ENCODE results near the gene IRF3.

The IRF3 gene

DNA sequence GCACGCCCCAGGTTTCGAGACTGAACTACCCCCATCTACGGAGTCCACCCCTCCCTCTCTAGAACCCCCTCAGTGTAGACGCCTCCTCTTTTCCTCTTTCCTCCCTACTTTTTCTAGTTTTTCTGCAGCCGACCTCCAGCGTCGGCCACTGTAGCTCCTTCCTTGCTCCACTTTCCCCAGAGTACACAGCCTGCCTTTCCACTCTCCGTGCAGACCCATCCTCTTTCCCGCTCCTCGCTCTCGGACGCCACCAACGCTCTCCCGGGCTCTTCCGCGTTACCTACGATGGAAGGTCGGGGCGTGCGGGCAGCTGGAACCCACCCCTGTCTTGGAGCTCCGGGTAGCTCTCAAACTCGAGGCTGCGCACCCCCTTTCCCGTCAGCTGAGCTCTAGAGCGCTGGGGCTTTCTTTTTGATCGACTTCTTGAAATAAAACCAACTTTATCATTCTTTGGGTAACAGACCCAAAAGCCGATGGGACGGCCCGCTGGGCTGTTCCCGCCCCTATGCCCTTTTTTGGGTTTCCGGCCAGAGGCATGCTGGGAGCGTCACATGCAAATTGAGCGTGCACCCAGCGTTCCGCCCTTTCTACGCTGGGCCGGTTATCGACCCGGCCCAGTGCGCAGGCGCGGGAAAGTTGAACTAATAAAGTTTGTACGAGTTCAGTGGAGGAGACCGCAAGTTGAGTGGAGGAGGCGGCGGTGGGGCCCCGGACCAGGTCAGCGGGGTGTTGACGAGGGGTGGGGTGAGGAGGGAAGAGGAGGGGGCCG lies at the start of gene IRF3, which contains the start of gene BCL2L12:
Gene IRF3, minus strand, starts transcription at position 507 of the 769 bp plus-strand sequence. CDS start 1,019 bp downstream, outside the sequence.
Gene BCL2L12, plus strand, starts transcription at position 583 of the 769 bp plus-strand sequence. CDS start 760 bp downstream, outside the sequence.
- DNase-seq, result peak; percentile 96

- DNase-seq, result no peak
Observed at GRCh38 chr19:49713236-49713845, 47.7 kb upstream of the IRF3 start.

- no peak for DNase-seq
Observed at GRCh38 chr19:49712397-49712859, 46.8 kb upstream of the IRF3 start.

GRCh38 chr19:49710372-49710951 lies 44.8 kb upstream of the IRF3 start:
- DNase-seq, result no peak

- DNase-seq, result no peak
Observed at GRCh38 chr19:49705919-49706318, 40.3 kb upstream of the IRF3 start.

GRCh38 chr19:49704888-49705642 lies 39.4 kb upstream of the IRF3 start:
- DNase-seq, result no peak

- no peak for DNase-seq
Observed at GRCh38 chr19:49701271-49701786, 35.7 kb upstream of the IRF3 start.

- no peak for DNase-seq
Observed at GRCh38 chr19:49700563-49700962, 34.9 kb upstream of the IRF3 start.

GRCh38 chr19:49699364-49699763 lies 33.7 kb upstream of the IRF3 start:
- DNase-seq, result no peak

DNA sequence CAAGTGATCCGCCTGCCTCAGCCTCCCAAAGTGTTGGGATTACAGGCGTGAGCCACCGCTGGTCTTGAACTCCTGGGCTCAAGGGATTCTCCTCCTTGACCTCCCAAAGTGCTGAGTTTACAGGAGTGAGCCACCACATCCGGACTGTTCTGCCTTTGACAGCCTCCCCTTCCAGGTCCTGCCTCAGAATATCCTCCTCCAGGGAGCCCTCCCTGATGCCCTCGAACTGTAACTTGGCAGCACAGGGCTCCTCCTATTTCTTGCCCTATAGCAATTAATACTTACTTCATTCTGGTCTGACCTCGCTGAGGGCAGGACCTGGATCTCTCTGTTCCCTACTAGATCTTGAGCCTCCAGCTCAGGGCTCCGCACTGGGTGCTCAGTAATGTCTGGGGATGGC lies 31.2 kb upstream of the IRF3 start:
- DNase-seq, result no peak

DNA sequence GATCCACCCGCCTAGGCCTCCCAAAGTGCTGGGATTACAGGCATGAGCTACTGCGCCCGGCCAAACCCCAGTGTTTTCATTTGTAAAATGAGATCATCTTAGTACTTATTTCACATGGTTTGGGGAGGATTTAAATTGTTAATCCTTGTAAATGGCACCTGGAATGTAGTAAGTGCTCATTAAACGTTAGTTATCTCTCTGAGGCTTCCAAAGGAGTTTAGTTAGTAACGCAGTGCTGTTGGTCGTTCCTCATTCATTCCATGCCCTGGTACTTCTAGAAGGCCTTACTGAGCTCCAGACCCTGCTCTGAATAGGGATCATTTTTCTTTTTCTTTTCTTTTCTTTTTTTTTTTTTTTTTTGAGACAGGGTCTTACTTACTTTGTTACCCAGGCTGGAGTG lies 30.5 kb upstream of the IRF3 start:
- no peak for DNase-seq

DNA sequence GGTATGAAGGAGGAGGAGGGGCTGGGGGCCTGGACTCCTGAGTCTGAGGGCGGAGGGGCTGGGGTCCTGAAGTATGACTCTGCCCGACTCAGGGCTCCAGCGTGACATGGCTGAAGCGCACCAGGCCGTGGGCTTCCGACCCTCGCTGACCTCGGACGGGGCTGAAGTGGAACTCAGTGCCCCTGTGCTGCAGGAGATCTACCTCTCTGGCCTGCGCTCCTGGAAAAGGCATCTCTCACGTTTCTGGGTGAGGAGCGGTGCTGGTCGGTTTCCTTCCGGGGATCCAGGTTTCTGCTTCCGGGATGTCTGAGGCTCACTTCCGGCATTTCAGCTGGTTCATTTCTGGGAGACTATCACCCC lies 26.5 kb upstream of the IRF3 start:
- DNase-seq, result no peak

GRCh38 chr19:49691243-49692146 lies 25.8 kb upstream of the IRF3 start:
- DNase-seq, result peak; percentile 91

GRCh38 chr19:49690656-49691242 lies 25.1 kb upstream of the IRF3 start, which contains the start of gene CPT1C:
TSS of gene CPT1C (plus strand) at chr19:49691116. CDS start at chr19:49692253, 1,137 bp downstream.
- DNase-seq, result peak; percentile 94

DNA sequence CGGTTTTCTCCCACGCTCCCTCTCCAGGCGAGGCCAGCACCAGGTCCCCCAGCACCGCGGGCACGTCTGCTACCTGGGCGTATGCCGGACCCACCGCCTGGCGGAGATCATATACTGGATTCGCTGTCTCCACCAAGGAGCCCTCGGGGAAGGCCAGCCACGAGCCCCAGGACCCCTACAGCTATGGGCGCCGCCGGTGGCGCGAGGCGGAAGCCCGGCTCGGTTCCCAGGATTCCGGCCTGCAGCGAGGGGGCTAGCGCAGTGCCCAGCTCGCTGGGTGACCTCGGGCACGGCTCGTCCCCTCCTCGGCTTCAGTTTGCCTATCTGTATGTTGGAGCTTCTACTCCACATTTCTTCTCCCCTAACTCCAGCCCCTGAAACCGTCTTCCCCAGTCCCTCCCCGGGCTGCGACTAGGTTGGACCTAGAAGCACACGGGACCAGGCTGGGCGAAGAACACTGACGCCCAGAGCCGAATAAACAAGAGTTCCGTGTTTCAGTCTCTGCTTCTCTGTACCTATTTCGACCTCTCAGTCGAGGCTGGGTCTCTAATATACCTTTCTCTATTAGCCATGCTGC lies 24.5 kb upstream of the IRF3 start:
- DNase-seq, result no peak

- peak; percentile 76 for DNase-seq
Observed at GRCh38 chr19:49689133-49690078, 23.7 kb upstream of the IRF3 start, which contains the start of gene ADM5. TSS of gene ADM5 (plus strand) at chr19:49689594. CDS start at chr19:49689838, 244 bp downstream.

- no peak for DNase-seq
Observed at GRCh38 chr19:49688531-49689132, 23.0 kb upstream of the IRF3 start.

GRCh38 chr19:49687566-49688316 lies 22.1 kb upstream of the IRF3 start:
- DNase-seq, result no peak
